Activated naive CD4-positive, alpha-beta T cell treated with anti-CD3 and anti-CD28 coated beads, Interleukin-2, amount 10 ng/mL, durations not matched to agents 7 days and 5 days (primary cell): ENCODE results near the gene CASP5.
A peak's percentile ranks its signal among the peaks of the same experiment; 100 is the strongest.
"Not testable (repeated sequence)": the region's sequence is repeated elsewhere in the genome, so short reads cannot be mapped to it uniquely, and the experiment has no call there.

Experiments
- CTCF ChIA-PET: fragments of 350-600 bp; sonication (Branson Sonifier 250); formaldehyde crosslinking; loops from one replicate; lab custom pipeline; 2021; ENCODE audit warnings: antibody characterized with exemption; lab: Charles Lee
- DNase-seq: peaks from one replicate; pipeline ENCODE4 v3.0.0-alpha.2; 2020
- H3K27ac Mint-ChIP-seq: one replicate; pipeline ENCODE4 v1.8.0; 2021; ENCODE audit warnings: mild to moderate bottlenecking, moderate library complexity, mixed read lengths
- H3K27me3 Mint-ChIP-seq: one replicate; pipeline ENCODE4 v1.8.0; 2021; ENCODE audit warnings: mild to moderate bottlenecking, mixed read lengths
- H3K36me3 Mint-ChIP-seq: one replicate; pipeline ENCODE4 v1.8.0; 2021; ENCODE audit warnings: mixed read lengths
- H3K4me1 Mint-ChIP-seq: one replicate; pipeline ENCODE4 v1.8.0; 2021; ENCODE audit warnings: mixed read lengths
- H3K4me3 Mint-ChIP-seq: one replicate; pipeline ENCODE4 v1.8.0; 2021; ENCODE audit warnings: mild to moderate bottlenecking, moderate library complexity, mixed read lengths
- H3K9me3 Mint-ChIP-seq: one replicate; pipeline ENCODE4 v1.8.0; 2021; ENCODE audit warnings: mixed read lengths

The CASP5 gene

DNA sequence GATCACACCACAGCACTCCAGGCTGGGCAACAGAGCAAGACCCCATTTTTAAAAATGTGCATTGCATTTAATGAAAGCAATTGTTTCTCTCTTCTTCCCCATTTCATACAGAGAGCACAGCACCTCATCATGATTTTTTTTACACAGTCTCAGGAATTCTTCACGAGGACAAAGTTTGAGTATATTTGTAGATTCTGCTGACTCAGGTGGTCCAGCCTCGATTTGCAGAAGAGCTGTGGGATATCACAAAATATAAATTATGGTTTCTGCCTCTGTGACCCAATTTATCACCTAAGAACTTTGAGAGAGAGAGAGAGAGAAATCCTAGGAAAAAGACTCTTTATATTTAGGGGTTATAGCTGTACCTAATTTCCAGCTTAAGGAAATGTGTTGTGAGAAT is 19.8 kb downstream of the CASP5 start:
- Mint-ChIP-seq H3K4me1 (peaks cover 12% of the 10 kb centered on the region), H3K9me3 (no peaks in the 10 kb centered on the region), H3K36me3 (no peaks in the 10 kb centered on the region), H3K27ac (no peak overlapping the region), H3K27me3 (no peaks in the 10 kb centered on the region), H3K4me3 (no peak overlapping the region)
- DNase-seq: no peak
- CTCF ChIA-PET: interaction anchor here (0.9 kb wide), 1 partner anchor 394 kb away, joined by 3 read pairs; no protein-coding TSS in a partner anchor

GRCh38 chr11:105000797-105001196 is 22.2 kb downstream of the CASP5 start:
- H3K4me3 Mint-ChIP-seq: no peak overlapping the region
- H3K36me3 Mint-ChIP-seq: no peaks in the 10 kb centered on the region
- peak; percentile 59 for DNase-seq
- no peak overlapping the region for H3K27ac Mint-ChIP-seq
- no peaks in the 10 kb centered on the region for H3K9me3 Mint-ChIP-seq
- H3K27me3 Mint-ChIP-seq: no peaks in the 10 kb centered on the region
- peaks cover 12% of the 10 kb centered on the region for H3K4me1 Mint-ChIP-seq
- CTCF ChIA-PET: interaction anchor here (0.9 to 1.2 kb wide), 2 partner anchors 14 to 33 kb away, joined by 3 read pairs; no protein-coding TSS in a partner anchor

DNA sequence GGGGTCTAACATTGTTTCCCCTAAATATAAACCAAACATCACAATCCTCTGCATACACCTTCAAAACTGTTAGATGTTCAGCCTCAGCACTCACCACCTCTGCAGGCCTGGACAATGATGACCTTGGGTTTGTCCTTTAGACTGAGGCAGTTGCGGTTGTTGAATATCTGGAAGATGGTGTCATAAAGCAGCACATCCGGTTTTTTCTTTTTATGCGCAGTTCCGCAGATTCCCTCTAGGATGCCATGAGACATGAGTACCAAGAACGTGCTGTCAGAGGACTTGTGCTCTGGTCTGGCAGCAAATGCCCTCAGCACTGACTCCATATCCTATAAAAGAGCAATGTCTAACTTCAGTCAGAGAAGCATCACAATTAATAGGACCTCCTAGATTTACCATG is 22.8 kb downstream of the CASP5 start:
- peaks cover 12% of the 10 kb centered on the region for H3K4me1 Mint-ChIP-seq
- no peaks in the 10 kb centered on the region for H3K36me3 Mint-ChIP-seq
- no peak for DNase-seq
- no peaks in the 10 kb centered on the region for H3K27me3 Mint-ChIP-seq
- no peaks in the 10 kb centered on the region for H3K9me3 Mint-ChIP-seq
- H3K27ac Mint-ChIP-seq: no peak overlapping the region
- CTCF ChIA-PET: interaction anchor here (0.9 to 1.2 kb wide), 2 partner anchors 14 to 34 kb away, joined by 3 read pairs; no protein-coding TSS in a partner anchor
- H3K4me3 Mint-ChIP-seq: no peak overlapping the region

- H3K27ac Mint-ChIP-seq: no peak overlapping the region
- DNase-seq: no peak
- CTCF ChIA-PET: no interaction called here
- H3K36me3 Mint-ChIP-seq: no peaks in the 10 kb centered on the region
- peaks cover 16% of the 10 kb centered on the region for H3K4me1 Mint-ChIP-seq
- H3K4me3 Mint-ChIP-seq: no peak overlapping the region
- H3K9me3 Mint-ChIP-seq: no peaks in the 10 kb centered on the region
- no peaks in the 10 kb centered on the region for H3K27me3 Mint-ChIP-seq
Observed at GRCh38 chr11:104999721-105000120, 23.2 kb downstream of the CASP5 start.

DNA sequence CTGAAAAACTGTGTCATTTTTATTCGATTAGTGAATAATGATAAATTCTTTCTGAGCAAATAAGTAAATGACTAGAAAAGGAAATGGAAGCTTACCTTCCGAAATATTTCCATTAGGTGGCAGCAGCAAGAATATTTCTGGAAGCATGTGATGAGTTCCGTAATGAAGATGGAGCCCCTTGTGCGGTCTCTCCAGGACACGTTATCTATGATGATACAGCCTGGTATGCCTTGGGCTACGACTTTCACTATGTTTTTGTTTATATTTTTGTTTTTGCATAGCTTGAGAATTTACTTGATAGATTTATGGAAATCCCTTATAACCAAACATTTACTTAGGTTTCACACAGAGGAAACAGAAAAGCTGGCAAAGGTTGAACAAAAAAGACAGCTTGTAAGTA is 25.7 kb downstream of the CASP5 start:
- H3K9me3 Mint-ChIP-seq: no peaks in the 10 kb centered on the region
- H3K36me3 Mint-ChIP-seq: no peaks in the 10 kb centered on the region
- peaks cover 27% of the 10 kb centered on the region for H3K4me1 Mint-ChIP-seq
- H3K27me3 Mint-ChIP-seq: no peaks in the 10 kb centered on the region
- CTCF ChIA-PET: interaction anchor here (1.1 kb wide), 1 partner anchor 93 kb away, joined by 3 read pairs; no protein-coding TSS in a partner anchor
- H3K27ac Mint-ChIP-seq: no peak overlapping the region
- no peak for DNase-seq
- no peak overlapping the region for H3K4me3 Mint-ChIP-seq

DNA sequence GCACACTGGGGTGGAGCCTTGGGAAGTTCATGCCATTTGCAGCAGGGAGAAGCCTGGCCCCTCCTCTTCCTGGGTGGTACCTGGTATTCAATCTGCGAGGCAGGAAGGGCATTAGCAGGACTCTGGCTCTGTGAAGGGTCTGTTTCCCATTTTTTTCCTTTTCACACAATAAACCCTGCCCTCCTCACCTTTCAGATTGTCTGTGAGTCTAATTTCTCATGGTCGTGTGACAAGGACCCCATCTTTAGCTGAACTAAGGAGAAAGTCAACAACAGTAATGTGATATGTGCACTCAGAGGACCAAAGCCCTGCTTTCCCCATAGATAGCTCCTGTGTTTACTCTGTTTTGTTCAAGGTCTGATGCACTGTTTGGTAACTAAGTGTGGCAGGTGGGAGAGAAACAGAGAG is 28.0 kb downstream of the CASP5 start:
- Mint-ChIP-seq H3K4me3 (no peak overlapping the region), H3K4me1 (peaks cover 18% of the 10 kb centered on the region), H3K27me3 (no peaks in the 10 kb centered on the region), H3K9me3 (no peaks in the 10 kb centered on the region), H3K27ac (no peak overlapping the region), H3K36me3 (no peaks in the 10 kb centered on the region)
- no peak for DNase-seq
- CTCF ChIA-PET: no interaction called here

GRCh38 chr11:104992781-104993180 is 30.2 kb downstream of the CASP5 start:
- Mint-ChIP-seq H3K36me3 (no peaks in the 10 kb centered on the region), H3K27me3 (no peaks in the 10 kb centered on the region)

DNA sequence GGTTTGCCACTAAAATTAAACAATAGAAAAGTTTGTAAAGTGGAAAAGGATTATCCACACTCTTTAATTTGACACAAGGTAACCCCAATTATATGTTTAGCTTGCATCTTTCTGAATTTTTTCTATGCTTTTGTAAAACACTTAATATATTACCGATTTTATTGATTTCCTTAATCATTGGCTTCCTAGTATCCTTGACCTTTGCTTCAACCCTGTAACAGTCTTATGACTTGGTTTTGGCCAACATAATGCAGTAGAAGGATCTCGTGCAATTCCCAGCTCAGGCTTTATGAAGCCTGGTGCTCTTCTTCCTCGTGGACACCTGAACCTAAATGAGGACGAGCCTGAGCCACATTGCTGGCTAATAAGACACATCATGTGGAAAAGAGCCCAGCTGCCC is 31.0 kb downstream of the CASP5 start:
- CTCF ChIA-PET: no interaction called here
- DNase-seq: no peak
- Mint-ChIP-seq H3K27ac (no peak overlapping the region), H3K4me3 (no peak overlapping the region), H3K4me1 (peaks cover 16% of the 10 kb centered on the region), H3K27me3 (no peaks in the 10 kb centered on the region), H3K9me3 (peaks cover 2% of the 10 kb centered on the region), H3K36me3 (no peaks in the 10 kb centered on the region)

More at GRCh38 chr11:104992781-104993180, 30.2 kb downstream of the CASP5 start:
- H3K4me3 Mint-ChIP-seq: no peak overlapping the region
- DNase-seq: no peak
- H3K27ac Mint-ChIP-seq: no peak overlapping the region
- CTCF ChIA-PET: no interaction called here
- peaks cover 16% of the 10 kb centered on the region for H3K4me1 Mint-ChIP-seq
- no peaks in the 10 kb centered on the region for H3K9me3 Mint-ChIP-seq

- Mint-ChIP-seq H3K27ac (no peak overlapping the region), H3K4me1 (no peaks in the 10 kb centered on the region), H3K9me3 (peaks cover 2% of the 10 kb centered on the region), H3K4me3 (no peak overlapping the region), H3K27me3 (no peaks in the 10 kb centered on the region), H3K36me3 (no peaks in the 10 kb centered on the region)
- CTCF ChIA-PET: interaction anchor here (0.6 kb wide), 1 partner anchor 14 kb away, joined by 3 read pairs; no protein-coding TSS in a partner anchor
- no peak for DNase-seq
Observed at GRCh38 chr11:104984808-104985207, 38.2 kb downstream of the CASP5 start.

GRCh38 chr11:104979839-104980238 is 43.1 kb downstream of the CASP5 start:
- Mint-ChIP-seq H3K27ac (no peak overlapping the region), H3K4me1 (no peaks in the 10 kb centered on the region), H3K36me3 (no peaks in the 10 kb centered on the region), H3K27me3 (no peaks in the 10 kb centered on the region), H3K9me3 (peaks cover 4% of the 10 kb centered on the region), H3K4me3 (no peak overlapping the region)
- CTCF ChIA-PET: no interaction called here
- DNase-seq: no peak

GRCh38 chr11:104973616-104974015 is 49.4 kb downstream of the CASP5 start:
- CTCF ChIA-PET: no interaction called here

GRCh38 chr11:104972924-104973323 is 50.0 kb downstream of the CASP5 start:
- CTCF ChIA-PET, H3K4me3 Mint-ChIP-seq, H3K27me3 Mint-ChIP-seq, DNase-seq, H3K27ac Mint-ChIP-seq: not testable (repeated sequence)
- Mint-ChIP-seq H3K9me3 (peaks cover 29% of the 10 kb centered on the region), H3K4me1 (peaks cover 10% of the 10 kb centered on the region), H3K36me3 (peaks cover 24% of the 10 kb centered on the region)

More at GRCh38 chr11:104973616-104974015, 49.4 kb downstream of the CASP5 start:
- Mint-ChIP-seq H3K4me3 (no peak overlapping the region), H3K9me3 (peaks cover 29% of the 10 kb centered on the region), H3K4me1 (peaks cover 6% of the 10 kb centered on the region), H3K27ac (no peak overlapping the region), H3K36me3 (peaks cover 18% of the 10 kb centered on the region), H3K27me3 (no peaks in the 10 kb centered on the region)
- DNase-seq: no peak

DNA sequence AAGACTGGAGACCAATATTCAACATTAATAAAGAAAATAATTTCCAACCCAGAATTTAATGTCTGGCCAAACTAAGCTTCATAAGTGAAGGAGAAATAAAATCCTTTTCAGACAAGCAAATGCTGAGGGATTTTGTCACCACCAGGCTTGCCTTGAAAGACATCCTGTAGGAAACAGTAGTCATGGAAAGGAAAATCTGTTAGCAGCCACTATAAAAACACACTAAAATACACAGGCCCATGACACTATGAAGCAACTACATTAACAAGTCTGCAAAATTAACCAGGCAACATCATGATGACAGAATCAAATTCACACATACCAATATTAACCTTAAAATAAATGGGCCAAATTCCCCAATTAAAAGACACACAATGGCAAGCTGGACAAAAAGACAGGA is 52.2 kb downstream of the CASP5 start:
- H3K27ac Mint-ChIP-seq: no peak overlapping the region
- H3K27me3 Mint-ChIP-seq: no peaks in the 10 kb centered on the region
- peaks cover 40% of the 10 kb centered on the region for H3K36me3 Mint-ChIP-seq
- peaks cover 26% of the 10 kb centered on the region for H3K4me1 Mint-ChIP-seq
- DNase-seq: no peak
- peaks cover 30% of the 10 kb centered on the region for H3K9me3 Mint-ChIP-seq
- CTCF ChIA-PET: interaction anchor here (0.6 kb wide), 1 partner anchor 14 kb away, joined by 3 read pairs; no protein-coding TSS in a partner anchor
- no peak overlapping the region for H3K4me3 Mint-ChIP-seq

- Mint-ChIP-seq H3K4me1 (peaks cover 34% of the 10 kb centered on the region), H3K27ac (peak overlapping the region; percentile 92), H3K36me3 (peaks cover 51% of the 10 kb centered on the region), H3K27me3 (no peaks in the 10 kb centered on the region), H3K4me3 (peak overlapping the region; percentile 89), H3K9me3 (peaks cover 30% of the 10 kb centered on the region)
- CTCF ChIA-PET: interaction anchor here (0.9 kb wide), 1 partner anchor 360 kb away, joined by 3 read pairs; no protein-coding TSS in a partner anchor
- DNase-seq: no peak
Observed at GRCh38 chr11:104968856-104969776, 53.9 kb downstream of the CASP5 start.
